HG03060 (cell line): ENCODE results near the gene CPLX1.

Source experiments
- ATAC-seq: cut with Tn5 transposase; IDR thresholded peaks from one replicate; pipeline ENCODE4 v1.9.1; 2021; ENCODE audit warnings: low read depth, moderate number of reproducible peaks; ENCODE audit not compliant: unreplicated experiment

CPLX1 gene

GRCh38 chr4:825971-826330 lies at the start of gene CPLX1:
TSS of gene CPLX1 (minus strand) at chr4:826129. CDS start at chr4:824522, 1,607 bp downstream.
- ATAC-seq = no peak

- no peak for ATAC-seq
These were observed 49.3 kb upstream of the CPLX1 start for GRCh38 chr4:874971-875817.

GRCh38 chr4:874056-874455 lies 48.1 kb upstream of the CPLX1 start:
- ATAC-seq = no peak

GRCh38 chr4:872241-872981 lies 46.5 kb upstream of the CPLX1 start:
- ATAC-seq = no peak

GRCh38 chr4:871484-871883 lies 45.6 kb upstream of the CPLX1 start:
- ATAC-seq = no peak

GRCh38 chr4:870951-871350 lies 45.0 kb upstream of the CPLX1 start:
- no peak for ATAC-seq

GRCh38 chr4:869776-870175 lies 43.8 kb upstream of the CPLX1 start:
- no peak for ATAC-seq

- no peak for ATAC-seq
These were observed 42.5 kb upstream of the CPLX1 start for GRCh38 chr4:868421-868820.

- ATAC-seq = no peak
These were observed 41.8 kb upstream of the CPLX1 start for GRCh38 chr4:867526-868250.

- no peak for ATAC-seq
These were observed 40.9 kb upstream of the CPLX1 start for GRCh38 chr4:866761-867390.

GRCh38 chr4:866068-866760 lies 40.3 kb upstream of the CPLX1 start:
- no peak for ATAC-seq

GRCh38 chr4:865572-865971 lies 39.6 kb upstream of the CPLX1 start:
- no peak for ATAC-seq

- ATAC-seq = no peak
These were observed 39.2 kb upstream of the CPLX1 start for GRCh38 chr4:865121-865465.

- ATAC-seq = no peak
These were observed 38.7 kb upstream of the CPLX1 start for GRCh38 chr4:864456-865120.

- ATAC-seq = no peak
These were observed 34.6 kb upstream of the CPLX1 start for GRCh38 chr4:860561-860960.

- no peak for ATAC-seq
These were observed 33.6 kb upstream of the CPLX1 start for GRCh38 chr4:859496-859895.

- ATAC-seq = no peak
These were observed 33.0 kb upstream of the CPLX1 start for GRCh38 chr4:858831-859451.

GRCh38 chr4:858041-858481 lies 32.1 kb upstream of the CPLX1 start:
- no peak for ATAC-seq

- ATAC-seq = no peak
These were observed 31.5 kb upstream of the CPLX1 start for GRCh38 chr4:857461-857860.
